ENCODE results near the gene MARCHF10.
"Not testable (repeated sequence)": the region's sequence is repeated elsewhere in the genome, so short reads cannot be mapped to it uniquely, and the experiment has no call there.

Gene MARCHF10, protein sequence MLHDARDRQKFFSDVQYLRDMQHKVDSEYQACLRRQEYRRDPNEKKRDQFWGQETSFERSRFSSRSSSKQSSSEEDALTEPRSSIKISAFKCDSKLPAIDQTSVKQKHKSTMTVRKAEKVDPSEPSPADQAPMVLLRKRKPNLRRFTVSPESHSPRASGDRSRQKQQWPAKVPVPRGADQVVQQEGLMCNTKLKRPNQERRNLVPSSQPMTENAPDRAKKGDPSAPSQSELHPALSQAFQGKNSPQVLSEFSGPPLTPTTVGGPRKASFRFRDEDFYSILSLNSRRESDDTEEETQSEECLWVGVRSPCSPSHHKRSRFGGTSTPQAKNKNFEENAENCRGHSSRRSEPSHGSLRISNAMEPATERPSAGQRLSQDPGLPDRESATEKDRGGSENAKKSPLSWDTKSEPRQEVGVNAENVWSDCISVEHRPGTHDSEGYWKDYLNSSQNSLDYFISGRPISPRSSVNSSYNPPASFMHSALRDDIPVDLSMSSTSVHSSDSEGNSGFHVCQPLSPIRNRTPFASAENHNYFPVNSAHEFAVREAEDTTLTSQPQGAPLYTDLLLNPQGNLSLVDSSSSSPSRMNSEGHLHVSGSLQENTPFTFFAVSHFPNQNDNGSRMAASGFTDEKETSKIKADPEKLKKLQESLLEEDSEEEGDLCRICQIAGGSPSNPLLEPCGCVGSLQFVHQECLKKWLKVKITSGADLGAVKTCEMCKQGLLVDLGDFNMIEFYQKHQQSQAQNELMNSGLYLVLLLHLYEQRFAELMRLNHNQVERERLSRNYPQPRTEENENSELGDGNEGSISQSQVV

DNA sequence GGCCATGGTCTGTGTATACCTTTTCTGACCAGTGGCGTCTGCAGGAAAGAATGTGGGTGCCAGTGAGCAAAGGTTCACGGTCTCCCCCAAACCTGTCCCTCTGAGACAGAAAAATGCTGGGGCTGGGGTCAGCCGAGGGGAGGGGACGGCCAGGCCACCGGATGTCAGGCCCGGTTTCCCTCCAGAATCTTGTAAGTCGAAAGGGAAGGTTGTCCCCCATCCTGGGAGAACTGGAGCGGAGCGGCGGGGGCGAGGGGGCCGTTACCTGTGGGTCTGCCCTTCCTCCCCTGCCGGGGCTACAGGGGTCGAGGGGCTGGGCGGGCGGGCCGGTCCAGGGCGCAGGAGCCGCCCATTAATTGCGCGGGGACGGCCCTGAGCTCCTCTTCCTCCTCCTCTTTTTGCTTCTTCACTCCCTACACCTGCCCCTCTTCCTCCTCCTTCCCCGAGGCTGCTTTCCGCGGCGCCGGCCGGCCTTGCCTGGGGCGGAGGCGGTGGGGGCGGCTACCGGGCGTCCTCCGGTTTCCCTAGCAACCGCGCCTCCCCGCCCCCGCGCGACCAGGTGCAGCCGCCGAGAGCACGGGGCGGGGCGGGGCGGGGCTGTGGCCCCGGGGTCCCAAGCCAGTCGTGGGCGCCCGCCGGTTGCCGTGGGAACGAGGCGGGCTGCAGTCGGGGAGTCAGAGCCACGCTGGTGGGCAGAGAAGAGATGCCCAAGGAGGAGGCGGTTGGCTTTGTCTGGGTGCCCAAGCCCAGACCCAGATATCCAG, at the start of gene MARCHF10:
TSS of gene MARCHF10 (minus strand) at position 503 of the 764 bp plus-strand sequence. CDS start 6,579 bp downstream, outside the sequence.
- peak; percentile 89 for DNase-seq

DNA sequence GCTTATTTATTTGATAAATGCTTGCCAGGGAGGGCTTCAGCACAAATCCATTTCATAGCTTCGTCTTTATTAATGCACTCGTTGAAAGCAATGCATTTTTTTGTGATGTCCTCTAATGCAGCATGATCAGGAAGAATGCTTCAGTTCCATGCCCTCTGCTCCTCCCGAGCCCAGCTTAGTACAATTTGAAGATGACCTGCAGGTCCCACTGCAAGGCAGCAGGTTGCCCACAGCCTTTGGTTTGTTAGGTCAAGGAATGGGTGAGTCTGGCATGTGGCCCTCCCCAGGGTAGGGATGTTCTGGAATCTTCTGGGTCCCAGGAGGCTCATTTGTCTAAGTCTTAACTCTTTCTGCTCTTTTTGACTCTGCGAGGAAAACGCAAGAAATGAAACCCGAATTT, 49.4 kb upstream of the MARCHF10 start:
- DNase-seq: no peak

DNA sequence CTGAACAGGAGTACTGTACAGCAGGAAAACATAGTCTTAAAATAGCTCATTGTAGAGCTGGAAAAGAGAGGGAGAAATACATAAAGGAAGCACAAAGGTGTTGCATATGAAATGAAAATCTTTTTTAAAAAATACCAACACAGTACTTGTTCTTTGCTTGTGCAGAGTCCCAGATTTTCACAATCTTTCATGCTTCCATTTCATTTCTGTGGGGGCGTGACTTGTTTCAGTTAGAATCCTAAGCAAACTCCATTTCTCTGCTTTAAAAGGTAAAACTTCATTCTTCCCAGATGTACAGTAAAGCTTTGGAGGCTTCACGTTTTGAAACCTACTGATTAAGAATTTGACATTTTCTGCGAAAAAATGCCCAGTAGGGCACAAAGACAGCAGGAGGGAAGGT, 48.5 kb upstream of the MARCHF10 start:
- no peak for DNase-seq

DNA sequence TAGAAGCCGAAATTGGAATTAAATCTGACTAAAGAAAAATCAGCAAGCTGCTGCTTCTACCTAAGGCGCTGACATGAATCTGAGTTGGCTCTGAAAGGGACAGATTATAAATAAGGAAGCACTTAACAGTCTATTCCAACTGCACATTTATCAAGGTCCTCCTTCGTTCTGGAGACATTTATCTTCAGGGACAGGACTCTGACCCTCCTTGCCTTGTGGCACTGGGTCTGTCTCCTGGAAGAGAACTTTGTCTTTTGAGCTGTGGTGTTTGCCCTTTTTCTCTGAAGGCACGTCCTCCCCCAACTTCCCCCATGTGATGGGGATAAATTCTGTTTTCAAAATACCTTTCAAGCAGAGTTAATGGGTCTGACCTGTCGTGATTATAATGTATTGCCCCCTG, 47.0 kb upstream of the MARCHF10 start:
- no peak for DNase-seq

DNA sequence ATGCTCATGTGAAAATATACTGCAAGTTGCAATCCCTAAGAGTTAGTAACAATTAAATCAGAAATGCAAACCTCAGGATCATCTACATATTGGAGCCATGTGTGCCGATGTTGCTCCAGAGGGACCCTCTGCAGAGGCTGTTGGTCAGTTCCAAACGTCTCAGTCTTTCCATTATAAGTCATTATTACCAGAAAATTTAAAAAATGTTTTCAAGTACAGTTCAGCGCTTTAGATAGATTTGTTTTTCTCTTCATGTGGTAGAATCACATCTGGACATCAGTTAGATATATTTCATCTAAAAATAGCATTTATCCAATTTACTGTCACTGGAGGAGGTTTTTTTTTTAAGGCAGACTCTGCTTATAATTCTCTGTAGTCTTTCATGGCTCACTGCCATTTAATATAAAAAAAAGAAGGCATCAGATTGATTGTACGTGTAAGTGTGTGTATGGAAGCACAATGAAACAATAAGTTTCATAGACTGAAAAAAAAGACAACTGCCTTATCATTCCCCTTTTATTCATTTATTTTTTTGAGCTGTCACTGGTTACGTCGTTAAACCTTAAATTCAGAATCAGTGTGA, 46.1 kb upstream of the MARCHF10 start:
- DNase-seq: no peak

DNA sequence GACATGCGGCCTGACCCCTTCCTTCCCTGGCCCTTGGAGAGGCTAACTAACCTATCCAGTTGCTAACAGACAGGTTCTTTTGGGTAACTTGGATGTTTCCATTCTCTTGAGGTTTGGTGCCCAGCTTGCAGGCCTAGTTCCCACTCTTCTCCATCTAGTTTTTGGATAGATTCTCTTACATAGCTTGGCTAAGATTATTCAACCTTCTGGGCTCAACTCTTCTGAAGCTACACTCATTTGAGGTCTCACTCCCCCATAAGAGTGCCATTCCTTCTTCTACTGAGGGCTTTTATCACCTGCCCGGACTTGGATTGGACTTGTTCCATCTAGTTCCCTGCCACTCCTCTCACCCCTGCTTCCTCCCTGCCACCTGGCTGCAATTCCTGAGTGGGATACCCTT, 44.1 kb upstream of the MARCHF10 start:
- DNase-seq: no peak

DNA sequence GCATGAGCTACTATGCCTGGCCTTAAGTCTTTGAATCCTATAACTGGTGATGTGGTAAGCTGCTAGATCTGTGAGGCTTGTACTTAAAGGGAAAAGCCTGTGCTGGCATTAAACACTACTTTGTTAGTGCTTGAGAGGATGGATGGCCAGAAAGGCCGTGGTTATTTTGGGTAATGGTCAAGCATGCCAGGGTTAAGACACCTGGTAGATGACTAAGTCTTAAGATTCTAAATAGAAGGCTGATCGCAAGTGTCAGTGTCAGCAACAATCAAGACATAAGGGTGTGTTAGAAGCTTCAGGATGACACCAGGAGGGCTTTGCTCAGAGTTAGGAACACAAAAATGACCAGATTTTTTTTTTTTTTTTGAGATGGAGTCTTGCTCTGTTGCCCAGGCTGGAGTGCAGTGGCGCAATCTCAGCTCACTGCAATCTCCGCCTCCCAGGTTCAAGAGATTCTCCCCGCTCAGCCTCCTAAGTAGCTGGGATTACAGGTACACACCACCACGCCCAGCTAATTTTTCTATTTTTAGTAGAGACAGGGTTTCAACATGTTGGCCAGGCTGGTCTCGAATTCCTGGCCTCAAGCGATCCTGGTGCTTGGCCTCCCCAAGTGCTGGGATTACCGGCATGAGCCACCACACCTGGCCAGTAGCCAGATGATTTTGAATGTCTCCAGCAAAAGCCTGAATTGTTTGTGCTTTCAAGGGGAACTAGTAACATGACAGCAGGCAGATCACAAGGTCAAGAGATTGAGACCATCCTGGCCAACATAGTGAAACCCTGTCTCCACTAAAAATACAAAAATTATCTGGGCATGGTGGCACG, 41.7 kb upstream of the MARCHF10 start:
- not testable (repeated sequence) for DNase-seq

DNA sequence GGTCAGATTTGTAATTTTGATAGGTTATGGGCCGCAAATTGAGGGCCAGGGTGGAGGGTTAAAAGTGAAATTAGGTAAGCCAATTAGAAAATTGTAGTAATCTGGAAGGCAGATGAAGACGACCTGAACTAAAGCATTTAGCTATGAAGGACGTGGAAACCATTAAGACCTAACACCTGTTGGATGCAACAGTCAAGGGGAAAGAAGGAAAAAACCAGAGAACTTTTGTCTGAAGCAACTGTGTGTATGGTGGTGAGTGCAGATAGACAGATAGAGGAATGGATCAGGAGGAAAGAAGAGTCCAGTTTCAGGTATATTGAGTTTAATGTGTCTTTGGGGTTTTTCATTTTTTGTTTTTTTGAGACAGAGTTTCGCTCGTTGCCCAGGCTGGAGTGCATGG, 40.2 kb upstream of the MARCHF10 start:
- no peak for DNase-seq

DNA sequence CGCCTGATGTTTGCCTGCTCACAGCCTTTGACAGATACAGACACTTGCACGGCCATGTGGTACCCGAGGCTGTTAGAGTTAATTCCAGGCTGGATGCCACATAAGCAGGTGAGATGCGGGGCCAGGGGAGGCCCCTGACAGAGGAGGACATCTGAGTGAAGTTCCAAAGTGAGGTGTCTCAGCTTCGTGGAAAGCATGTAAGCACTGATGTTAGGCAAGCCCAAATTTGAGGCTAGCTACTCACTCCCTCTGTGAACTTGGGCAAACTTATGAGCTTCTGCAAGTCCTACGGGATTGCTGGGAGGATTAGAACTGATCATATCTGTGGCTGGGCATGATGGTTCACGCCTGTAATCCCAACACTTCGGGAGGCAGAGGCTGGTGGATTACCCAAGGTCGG, 39.3 kb upstream of the MARCHF10 start:
- no peak for DNase-seq

DNA sequence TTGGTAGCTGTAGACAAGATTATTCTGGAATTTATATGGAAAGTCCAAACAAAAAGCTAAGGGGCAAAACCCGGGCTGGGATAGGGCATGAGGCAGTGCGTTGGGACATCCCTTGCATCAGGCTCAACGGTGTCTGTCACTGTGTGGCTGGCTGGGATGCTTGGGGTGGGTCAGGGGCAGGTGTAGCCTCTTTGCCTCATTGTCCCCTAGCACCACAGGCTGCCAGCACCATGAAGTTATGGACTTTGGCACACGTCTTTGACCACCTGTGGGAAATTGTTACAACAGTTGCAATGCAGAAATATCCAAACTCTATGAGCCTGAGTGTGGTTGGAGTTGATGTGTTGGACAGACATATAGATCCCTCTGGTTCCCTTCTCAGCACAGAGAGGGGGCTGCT, 32.8 kb upstream of the MARCHF10 start:
- DNase-seq: no peak

DNA sequence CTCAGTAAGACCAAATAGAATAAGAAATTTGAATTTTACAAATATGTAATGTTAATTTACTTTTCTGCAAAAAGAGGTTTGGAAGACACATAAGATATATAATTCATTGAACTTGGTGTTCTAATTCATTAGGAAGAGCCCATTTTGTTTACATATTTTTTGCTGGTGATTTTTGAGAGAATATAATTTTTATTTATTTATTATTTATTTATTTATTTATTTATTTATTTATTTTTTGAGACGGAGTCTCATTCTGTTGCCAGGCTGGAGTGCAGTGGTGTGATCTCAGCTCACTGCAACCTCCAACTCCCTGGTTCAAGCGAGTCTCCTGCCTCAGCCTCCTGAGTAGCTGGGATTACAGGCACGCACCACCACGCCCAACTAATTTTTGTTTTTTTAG, 25.7 kb upstream of the MARCHF10 start:
- DNase-seq: not testable (repeated sequence)

DNA sequence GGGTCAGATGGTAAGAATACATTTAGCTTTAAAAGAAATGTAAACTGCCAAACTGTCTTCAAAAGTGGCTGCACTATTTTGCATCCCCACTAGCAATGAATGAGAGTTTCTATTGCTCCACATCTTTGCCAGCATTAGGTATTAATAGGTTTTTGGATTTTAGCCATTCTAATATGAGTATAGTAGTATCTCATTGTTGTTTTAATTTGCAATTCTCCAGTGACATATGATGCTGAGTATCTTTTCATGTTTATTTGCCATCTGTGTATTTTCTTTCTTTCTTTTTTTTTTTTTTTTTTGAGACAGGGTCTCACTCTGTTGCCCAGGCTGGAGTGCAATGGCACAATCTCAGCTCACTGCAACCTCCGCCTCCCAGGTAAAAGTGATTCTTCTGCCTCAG, 24.3 kb upstream of the MARCHF10 start:
- DNase-seq: no peak

DNA sequence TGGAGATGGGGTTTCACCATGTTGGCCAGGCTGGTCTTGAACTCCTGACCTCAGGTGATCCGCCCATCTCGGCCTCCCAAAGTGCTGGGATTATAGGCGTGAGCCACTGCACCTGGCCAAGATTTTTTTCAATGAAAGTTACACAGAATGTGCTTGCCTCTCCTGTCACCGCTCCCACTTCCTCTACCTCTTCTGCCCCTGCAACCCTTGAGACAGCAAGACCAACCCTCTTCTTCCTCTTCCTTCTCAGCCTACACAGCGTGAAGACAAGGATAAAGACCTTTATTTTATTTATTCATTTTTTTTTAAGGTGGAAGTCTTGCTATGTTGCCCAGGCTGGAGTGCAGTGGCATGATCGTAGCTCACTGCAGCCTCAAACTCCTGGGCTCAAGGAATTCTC, 23.0 kb upstream of the MARCHF10 start:
- DNase-seq: not testable (repeated sequence)

DNA sequence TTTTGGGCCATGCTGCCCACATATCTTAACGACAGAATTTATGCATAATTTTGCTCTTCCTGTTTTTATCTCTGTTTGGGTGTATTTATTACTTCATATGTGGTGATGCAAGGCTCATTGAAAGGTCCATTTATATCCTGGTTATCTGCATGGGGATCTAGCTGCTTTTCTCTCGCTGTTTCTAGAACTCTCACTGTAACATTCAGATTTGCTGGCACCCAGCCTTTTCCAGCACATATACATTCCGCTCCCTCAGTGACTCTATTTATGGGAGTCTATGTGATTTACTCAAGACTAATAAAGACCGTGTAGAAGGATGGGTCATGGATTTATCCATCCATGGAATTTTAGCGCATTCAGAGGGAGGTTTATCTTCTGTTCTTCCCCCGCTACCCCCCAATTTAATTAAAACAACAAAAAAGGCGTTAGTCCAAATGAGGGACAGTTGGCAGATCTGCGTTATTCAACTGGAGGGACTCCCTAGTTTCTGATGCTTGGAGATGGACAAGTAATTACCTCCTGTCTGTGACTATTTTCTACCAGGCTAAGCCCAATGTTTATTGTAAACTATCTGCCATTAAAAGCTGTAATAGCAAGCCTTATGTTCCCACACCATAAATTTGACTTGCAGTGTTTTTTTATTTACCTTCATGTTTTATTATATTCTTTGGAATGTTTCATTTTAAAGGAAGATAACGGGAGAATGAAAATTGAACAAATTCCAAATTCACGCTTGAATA, 19.8 kb upstream of the MARCHF10 start:
- DNase-seq: no peak

DNA sequence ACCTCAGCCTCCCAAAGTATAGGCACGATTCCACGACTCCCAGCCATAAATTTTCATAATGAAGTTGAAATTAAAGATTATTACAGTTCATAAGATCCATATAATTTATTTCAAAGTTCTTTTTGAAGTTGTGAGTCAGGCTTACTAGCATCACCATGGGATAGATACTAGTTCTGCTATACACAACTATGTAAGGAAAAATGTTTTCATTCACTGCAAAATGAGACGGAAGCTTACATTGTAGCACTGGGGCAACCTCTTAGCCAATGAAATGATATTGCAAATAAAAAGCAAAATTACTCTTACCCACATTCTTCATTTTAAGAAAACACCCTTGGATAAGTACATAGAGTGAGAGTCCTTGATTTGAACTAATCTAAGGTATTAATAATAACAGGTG, 18.8 kb upstream of the MARCHF10 start:
- DNase-seq: no peak

DNA sequence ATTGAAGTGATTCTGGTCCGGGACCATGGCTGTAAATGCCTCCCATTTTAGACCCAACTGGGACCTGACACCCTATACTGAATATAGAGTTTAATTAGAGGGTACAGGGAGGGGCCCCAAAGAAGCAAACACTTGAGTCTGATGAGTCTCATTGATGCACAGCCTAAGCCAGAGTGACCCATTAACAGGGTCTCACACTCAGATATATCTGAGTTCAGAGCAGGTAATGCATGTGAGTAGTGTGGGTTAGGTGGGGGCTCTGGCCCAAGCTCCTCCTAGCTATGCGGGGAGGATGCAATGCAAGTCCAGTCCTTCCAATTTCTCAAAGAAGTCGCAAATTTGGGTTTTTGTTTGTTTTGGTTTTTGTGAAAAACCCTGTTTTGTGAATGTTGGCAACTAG, 17.1 kb upstream of the MARCHF10 start:
- DNase-seq: no peak

DNA sequence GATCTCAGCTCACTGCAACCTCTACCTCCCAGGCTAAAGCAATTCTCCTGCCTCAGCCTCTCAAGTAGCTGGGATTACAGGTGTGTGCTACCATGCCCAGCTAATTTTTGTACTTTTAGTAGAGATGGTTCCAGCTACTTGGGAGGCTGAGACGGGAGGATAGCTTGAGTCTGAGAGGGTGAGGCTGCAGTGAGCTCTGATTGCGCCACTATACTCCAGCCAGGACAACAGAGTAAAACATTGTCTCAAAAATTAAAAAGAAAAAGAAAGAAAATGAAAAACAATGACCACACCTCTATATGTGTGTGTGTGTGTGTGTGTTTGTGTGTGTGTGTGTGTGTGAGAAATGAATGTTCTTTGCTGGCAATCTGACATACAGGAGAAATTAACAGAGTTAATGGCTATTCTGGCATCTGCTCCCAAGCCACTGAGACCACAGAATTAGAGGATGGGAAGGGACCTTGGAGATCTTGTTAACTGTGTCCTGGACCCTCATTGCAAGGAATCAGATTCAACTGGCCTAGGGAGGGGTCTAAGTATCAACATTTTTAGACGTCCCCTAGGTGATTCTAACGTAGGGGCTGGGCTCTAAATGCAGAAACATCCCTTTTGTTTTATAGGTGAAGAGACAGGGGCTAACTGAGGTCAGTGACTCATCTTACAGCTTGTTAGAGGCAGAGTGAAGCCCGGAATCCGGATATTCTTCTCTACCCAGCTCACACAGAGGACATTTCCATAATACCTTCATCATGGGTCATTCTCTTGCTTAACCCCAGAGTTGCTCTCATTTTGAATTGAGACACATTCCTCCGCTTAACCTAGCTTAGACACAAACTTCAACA, 16.4 kb upstream of the MARCHF10 start:
- DNase-seq: no peak

DNA sequence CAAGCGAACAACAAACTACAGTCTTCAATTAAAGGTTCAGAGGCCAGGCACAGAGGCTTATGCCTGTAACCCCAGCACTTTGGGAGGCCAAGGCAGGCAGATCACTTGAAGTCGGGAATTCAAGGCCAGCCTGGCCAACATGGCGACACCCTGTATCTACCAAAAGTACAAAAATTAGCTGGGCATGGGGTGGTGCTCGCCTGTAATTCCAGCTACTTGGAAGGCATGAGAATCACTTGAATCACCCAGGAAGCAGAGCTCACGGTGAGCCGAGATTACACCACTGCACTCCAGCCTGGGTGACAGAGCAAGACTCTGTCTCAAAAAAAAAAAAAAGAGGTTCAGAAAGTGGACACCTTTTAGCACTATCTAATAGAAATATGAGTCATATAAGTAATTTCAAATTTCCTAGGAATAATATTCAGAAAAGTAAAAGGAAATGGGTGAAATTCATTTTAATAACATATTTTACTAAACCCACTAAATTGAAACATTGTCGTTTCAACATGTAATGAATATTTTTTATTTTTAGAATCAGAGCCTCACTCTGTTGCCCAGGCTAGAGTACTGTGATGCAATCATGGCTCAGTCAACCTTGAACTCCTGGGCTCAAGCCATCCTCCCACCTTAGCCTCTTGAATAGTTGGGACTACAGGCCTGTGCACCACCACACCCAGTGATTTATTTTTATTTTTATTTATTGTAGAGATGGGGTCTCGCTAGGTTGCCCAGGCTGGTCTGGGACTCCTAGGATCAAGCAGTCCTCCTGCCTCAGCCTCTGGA, 15.2 kb upstream of the MARCHF10 start:
- no peak for DNase-seq

DNA sequence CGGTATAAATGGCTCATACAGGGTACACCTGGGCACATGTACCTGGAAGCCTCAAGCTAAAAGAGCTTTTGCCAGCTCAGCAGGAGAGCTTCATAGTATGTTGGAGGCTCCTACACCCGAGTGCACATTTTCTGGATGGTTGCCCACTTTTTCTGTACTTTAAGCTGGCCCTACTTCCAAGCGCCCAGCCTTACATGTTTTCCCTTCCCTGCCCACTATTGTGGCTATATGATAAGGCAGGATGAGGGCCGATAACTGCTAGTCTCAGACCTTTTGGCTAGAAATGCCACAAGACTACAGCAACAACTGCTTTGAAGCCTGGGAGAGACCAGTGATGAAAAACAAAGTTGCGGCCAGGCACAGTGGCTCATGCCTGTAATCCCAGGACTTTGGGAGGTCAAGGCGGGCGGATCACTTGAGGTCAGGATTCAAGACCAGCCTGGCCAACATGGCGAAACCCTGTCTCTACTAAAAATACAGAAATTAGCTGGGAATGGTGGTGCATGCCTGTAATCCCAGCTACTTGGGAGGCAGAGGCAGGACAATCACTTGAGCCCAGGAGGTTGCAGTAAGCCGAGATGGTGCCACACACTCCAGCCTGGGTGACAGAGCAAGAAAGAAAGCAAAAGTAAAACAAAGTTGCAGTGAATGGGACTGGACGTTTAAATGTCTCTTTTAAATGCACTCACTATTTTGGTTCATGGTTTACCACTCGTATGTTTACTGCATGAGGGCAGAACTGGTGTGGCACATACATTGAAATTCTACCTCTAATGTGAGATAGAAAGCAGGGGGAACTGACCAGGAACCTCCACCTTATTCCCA, 14.2 kb upstream of the MARCHF10 start:
- no peak for DNase-seq

All from NCI-H1105 (cell line).